HG03060 (cell line): ENCODE data around the gene CADM1.

Experiments
- ATAC-seq: cut with Tn5 transposase; IDR thresholded peaks from one replicate; pipeline ENCODE4 v1.9.1; 2021; ENCODE audit warnings: low read depth, moderate number of reproducible peaks; ENCODE audit not compliant: unreplicated experiment

The CADM1 gene

GRCh38 chr11:115194802-115195110, 309.5 kb downstream of the CADM1 start:
- no peak for ATAC-seq

GRCh38 chr11:115193914-115194801, 310.1 kb downstream of the CADM1 start:
- ATAC-seq, result peak; percentile 62

GRCh38 chr11:115191761-115192160, 312.5 kb downstream of the CADM1 start:
- ATAC-seq, result no peak

GRCh38 chr11:115190196-115190595, 314.0 kb downstream of the CADM1 start:
- ATAC-seq, result no peak

GRCh38 chr11:115188898-115189278, 315.3 kb downstream of the CADM1 start:
- ATAC-seq, result no peak

GRCh38 chr11:115188188-115188897, 315.9 kb downstream of the CADM1 start:
- no peak for ATAC-seq

GRCh38 chr11:115185931-115186330, 318.3 kb downstream of the CADM1 start:
- no peak for ATAC-seq

- no peak for ATAC-seq
Observed at GRCh38 chr11:115185507-115185906, 318.7 kb downstream of the CADM1 start.

- no peak for ATAC-seq
Observed at GRCh38 chr11:115184901-115185300, 319.3 kb downstream of the CADM1 start.

- no peak for ATAC-seq
Observed at GRCh38 chr11:115183830-115184229, 320.4 kb downstream of the CADM1 start.

GRCh38 chr11:115183136-115183535, 321.1 kb downstream of the CADM1 start:
- ATAC-seq, result no peak

- no peak for ATAC-seq
Observed at GRCh38 chr11:115182282-115182955, 321.8 kb downstream of the CADM1 start.

GRCh38 chr11:115181538-115181937, 322.7 kb downstream of the CADM1 start:
- ATAC-seq, result no peak

- ATAC-seq, result no peak
Observed at GRCh38 chr11:115180272-115180671, 323.9 kb downstream of the CADM1 start.

GRCh38 chr11:115179636-115180035, 324.6 kb downstream of the CADM1 start:
- ATAC-seq, result no peak

- no peak for ATAC-seq
Observed at GRCh38 chr11:115178705-115179104, 325.5 kb downstream of the CADM1 start.

GRCh38 chr11:115173136-115173535, 331.1 kb downstream of the CADM1 start:
- ATAC-seq, result no peak

- ATAC-seq, result no peak
Observed at GRCh38 chr11:115170133-115170815, 333.9 kb downstream of the CADM1 start.

- ATAC-seq, result no peak
Observed at GRCh38 chr11:115169251-115169650, 335.0 kb downstream of the CADM1 start.

GRCh38 chr11:115168686-115169085, 335.5 kb downstream of the CADM1 start:
- ATAC-seq, result no peak

GRCh38 chr11:115168229-115168671, 336.0 kb downstream of the CADM1 start:
- no peak for ATAC-seq
